Measurements from ENCODE around the gene FAM241B.

FAM241B gene

DNA sequence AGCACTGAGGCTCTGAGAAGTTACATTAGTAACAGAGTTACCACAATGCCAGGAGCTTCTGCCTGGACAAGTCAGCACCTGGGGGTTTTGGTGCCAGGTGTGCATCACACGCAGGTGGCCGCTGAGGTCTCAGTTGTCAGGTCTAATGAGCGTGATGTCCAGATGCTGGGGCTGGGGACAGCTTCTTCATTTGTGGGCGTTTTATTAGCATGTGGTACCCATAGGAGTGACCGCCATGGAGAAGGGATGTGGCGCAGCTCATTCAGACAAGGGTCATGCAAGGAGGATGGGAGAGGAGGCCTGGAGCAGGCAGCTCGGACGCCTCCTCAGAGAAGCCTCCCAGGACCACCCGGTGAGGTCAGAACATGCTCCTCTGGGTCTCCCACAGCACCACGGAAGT lies 27.8 kb downstream of the FAM241B start:
- TF ChIP-seq, protein P1, sequence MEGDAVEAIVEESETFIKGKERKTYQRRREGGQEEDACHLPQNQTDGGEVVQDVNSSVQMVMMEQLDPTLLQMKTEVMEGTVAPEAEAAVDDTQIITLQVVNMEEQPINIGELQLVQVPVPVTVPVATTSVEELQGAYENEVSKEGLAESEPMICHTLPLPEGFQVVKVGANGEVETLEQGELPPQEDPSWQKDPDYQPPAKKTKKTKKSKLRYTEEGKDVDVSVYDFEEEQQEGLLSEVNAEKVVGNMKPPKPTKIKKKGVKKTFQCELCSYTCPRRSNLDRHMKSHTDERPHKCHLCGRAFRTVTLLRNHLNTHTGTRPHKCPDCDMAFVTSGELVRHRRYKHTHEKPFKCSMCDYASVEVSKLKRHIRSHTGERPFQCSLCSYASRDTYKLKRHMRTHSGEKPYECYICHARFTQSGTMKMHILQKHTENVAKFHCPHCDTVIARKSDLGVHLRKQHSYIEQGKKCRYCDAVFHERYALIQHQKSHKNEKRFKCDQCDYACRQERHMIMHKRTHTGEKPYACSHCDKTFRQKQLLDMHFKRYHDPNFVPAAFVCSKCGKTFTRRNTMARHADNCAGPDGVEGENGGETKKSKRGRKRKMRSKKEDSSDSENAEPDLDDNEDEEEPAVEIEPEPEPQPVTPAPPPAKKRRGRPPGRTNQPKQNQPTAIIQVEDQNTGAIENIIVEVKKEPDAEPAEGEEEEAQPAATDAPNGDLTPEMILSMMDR (IDR thresholded peaks at IDR 0.05; ENCODE audit: insufficient read depth, low read length): no peak
- H3K27me3 ChIP-seq (ENCODE audit: insufficient read depth, poor library complexity, severe bottlenecking): no peaks in the 10 kb centered on the region

DNA sequence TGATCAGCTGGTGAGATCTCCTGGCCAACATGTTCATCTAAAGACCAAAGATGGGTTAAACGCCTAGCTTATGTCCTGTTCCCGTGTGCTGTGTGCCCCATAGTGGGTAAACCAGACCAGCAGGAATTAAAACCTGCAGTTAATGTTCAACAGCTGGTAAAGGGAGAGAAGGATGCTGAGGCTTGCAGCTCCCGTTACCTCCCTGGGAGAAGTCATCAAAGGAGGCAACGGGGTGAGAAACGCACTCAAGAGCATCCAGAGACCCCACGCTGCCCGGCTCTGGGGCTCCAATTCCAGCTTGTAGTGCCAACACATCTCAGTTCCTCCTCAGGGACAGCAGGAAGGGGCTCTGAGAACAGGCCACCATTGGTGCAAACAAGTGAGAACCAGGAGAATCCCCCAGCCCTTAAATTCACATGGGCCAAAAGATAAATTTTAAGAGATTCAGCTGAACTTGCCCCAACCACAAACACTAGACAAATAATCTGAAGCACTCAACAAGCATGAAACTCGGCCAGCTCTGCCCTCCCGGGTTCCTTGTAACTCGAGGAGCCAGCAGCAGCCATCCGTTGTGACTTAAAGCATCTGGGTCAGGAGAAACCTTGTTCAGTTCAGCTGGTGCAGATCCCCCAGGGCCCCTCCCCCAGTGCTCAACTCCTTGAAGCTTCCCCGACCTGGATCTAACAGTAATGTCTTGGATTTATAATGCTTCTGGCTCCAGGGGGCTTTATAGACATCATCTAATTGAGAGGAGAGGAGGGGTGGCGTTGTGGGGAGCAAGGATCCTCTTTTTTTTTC lies 29.4 kb downstream of the FAM241B start:
- H3K4me3 ChIP-seq (replicated peaks; ENCODE audit: insufficient read depth, low read length): no peak overlapping the region
- no peaks in the 10 kb centered on the region for H3K27me3 ChIP-seq (ENCODE audit: insufficient read depth, poor library complexity, severe bottlenecking)
- H3K27ac ChIP-seq (replicated peaks): no peak overlapping the region
- TF ChIP-seq, protein P2, sequence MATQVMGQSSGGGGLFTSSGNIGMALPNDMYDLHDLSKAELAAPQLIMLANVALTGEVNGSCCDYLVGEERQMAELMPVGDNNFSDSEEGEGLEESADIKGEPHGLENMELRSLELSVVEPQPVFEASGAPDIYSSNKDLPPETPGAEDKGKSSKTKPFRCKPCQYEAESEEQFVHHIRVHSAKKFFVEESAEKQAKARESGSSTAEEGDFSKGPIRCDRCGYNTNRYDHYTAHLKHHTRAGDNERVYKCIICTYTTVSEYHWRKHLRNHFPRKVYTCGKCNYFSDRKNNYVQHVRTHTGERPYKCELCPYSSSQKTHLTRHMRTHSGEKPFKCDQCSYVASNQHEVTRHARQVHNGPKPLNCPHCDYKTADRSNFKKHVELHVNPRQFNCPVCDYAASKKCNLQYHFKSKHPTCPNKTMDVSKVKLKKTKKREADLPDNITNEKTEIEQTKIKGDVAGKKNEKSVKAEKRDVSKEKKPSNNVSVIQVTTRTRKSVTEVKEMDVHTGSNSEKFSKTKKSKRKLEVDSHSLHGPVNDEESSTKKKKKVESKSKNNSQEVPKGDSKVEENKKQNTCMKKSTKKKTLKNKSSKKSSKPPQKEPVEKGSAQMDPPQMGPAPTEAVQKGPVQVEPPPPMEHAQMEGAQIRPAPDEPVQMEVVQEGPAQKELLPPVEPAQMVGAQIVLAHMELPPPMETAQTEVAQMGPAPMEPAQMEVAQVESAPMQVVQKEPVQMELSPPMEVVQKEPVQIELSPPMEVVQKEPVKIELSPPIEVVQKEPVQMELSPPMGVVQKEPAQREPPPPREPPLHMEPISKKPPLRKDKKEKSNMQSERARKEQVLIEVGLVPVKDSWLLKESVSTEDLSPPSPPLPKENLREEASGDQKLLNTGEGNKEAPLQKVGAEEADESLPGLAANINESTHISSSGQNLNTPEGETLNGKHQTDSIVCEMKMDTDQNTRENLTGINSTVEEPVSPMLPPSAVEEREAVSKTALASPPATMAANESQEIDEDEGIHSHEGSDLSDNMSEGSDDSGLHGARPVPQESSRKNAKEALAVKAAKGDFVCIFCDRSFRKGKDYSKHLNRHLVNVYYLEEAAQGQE (IDR thresholded peaks at IDR 0.05; ENCODE audit: insufficient replicate concordance, low read depth): no peak
- TF ChIP-seq GABPA (IDR thresholded peaks at IDR 0.05; ENCODE audit: low read depth) (no peak), SPI1 (IDR thresholded peaks at IDR 0.05; ENCODE audit: borderline replicate concordance, low read depth) (no peak), POLR2AphosphoS5 (IDR thresholded peaks at IDR 0.05; ENCODE audit: low read depth) (no peak)
- TF ChIP-seq, protein P1 (IDR thresholded peaks at IDR 0.05; ENCODE audit: insufficient read depth, low read length): no peak
- DNase-seq (ENCODE audit: low read depth in 1 of 2, low spot score in 1 of 2): no peak

More for the DNA sequence above, 27.8 kb downstream of the FAM241B start:
- Histone ChIP-seq H3K4me3 (replicated peaks; ENCODE audit: insufficient read depth, low read length) (no peak overlapping the region), H3K27ac (replicated peaks) (no peak overlapping the region)
- DNase-seq (ENCODE audit: low read depth in 1 of 2, low spot score in 1 of 2): no peak

DNA sequence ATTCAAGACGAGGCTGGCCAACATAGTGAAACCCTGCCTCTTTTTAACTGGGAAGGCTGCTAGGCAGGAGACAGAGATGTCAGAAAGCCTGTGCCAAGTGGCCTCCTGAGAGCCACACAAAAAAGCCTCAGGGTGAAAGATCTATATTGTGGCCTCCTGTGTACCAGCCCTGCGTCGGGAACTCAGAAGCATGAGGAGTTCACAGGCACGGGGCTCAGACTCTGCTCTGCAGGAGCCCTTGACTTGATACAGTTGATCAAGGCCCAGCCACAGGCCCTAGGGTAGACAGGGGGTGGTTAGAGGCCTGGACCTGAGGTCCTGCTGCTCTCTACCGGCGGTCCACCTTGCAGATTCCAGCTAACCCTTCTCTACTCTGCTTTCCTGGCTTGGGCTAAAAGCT lies 30.2 kb downstream of the FAM241B start:
- Histone ChIP-seq H3K27ac (replicated peaks) (no peak overlapping the region), H3K27me3 (ENCODE audit: insufficient read depth, poor library complexity, severe bottlenecking) (no peaks in the 10 kb centered on the region), H3K4me3 (replicated peaks; ENCODE audit: insufficient read depth, low read length) (no peak overlapping the region)
- TF ChIP-seq, protein P2 (IDR thresholded peaks at IDR 0.05; ENCODE audit: insufficient replicate concordance, low read depth): no peak
- TF ChIP-seq GABPA (IDR thresholded peaks at IDR 0.05; ENCODE audit: low read depth) (no peak), POLR2AphosphoS5 (IDR thresholded peaks at IDR 0.05; ENCODE audit: low read depth) (no peak)
- no peak for DNase-seq (ENCODE audit: low read depth in 1 of 2, low spot score in 1 of 2)

DNA sequence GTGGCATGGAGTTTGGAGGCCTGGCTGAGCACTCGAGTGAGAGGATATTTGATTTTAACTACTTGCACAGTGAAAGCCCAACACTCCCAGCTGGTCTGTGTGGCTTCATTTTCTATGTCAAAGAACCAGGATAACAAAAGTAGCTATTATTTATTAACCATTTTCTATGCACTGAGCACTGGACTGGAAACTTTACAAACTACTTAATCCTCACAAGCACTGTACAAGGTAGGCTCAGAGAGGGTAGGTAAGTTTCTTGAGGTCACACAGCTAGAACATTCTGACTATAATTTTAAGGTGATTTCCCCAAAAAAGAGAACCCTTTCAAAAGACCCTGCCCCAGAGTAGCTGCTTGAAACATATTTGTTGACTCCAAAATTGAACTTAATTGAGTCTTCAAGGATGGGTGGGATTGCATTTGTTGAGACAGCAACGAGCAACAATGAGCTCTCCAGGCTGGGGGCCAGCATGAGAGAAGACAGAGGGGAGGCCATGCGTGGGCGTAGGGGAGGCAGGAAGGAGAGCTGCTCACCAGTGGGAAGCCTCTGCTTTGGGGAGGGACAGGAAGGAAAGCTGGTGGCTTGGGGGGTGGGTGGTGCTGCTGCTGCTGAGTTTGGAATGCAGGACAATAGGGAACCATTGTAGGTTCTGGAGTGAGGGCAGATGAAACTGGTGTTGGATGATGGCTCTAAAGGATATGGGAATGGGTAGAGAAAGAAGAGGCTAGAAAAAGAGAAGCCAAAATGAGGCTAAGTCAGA lies 31.5 kb downstream of the FAM241B start:
- H3K27me3 ChIP-seq (ENCODE audit: insufficient read depth, poor library complexity, severe bottlenecking): peaks cover 2% of the 10 kb centered on the region
- no peak overlapping the region for H3K4me3 ChIP-seq (replicated peaks; ENCODE audit: insufficient read depth, low read length)
- no peak overlapping the region for H3K27ac ChIP-seq (replicated peaks)
- no peak for DNase-seq (ENCODE audit: low read depth in 1 of 2, low spot score in 1 of 2)
- TF ChIP-seq POLR2AphosphoS5 (IDR thresholded peaks at IDR 0.05; ENCODE audit: low read depth) (no peak), SPI1 (IDR thresholded peaks at IDR 0.05; ENCODE audit: borderline replicate concordance, low read depth) (no peak), GABPA (IDR thresholded peaks at IDR 0.05; ENCODE audit: low read depth) (no peak)
- TF ChIP-seq, protein P2 (IDR thresholded peaks at IDR 0.05; ENCODE audit: insufficient replicate concordance, low read depth): no peak
